Measurements from ENCODE around the gene ACSF3.

ACSF3 gene

GRCh38 chr16:89147085-89147817, 53.6 kb downstream of the ACSF3 start:
- no peak for DNase-seq

- peak; percentile 16 for DNase-seq
Observed at GRCh38 chr16:89149386-89149785, 55.7 kb downstream of the ACSF3 start.

GRCh38 chr16:89150090-89150835, 56.6 kb downstream of the ACSF3 start:
- DNase-seq: no peak

- DNase-seq: no peak
Observed at GRCh38 chr16:89150981-89151380, 57.3 kb downstream of the ACSF3 start.

- no peak for DNase-seq
Observed at GRCh38 chr16:89152831-89153700, 59.4 kb downstream of the ACSF3 start.

GRCh38 chr16:89153848-89154271, 60.2 kb downstream of the ACSF3 start:
- DNase-seq: no peak

GRCh38 chr16:89154390-89155183, 60.9 kb downstream of the ACSF3 start:
- no peak for DNase-seq

- no peak for DNase-seq
Observed at GRCh38 chr16:89155184-89155679, 61.6 kb downstream of the ACSF3 start.

- DNase-seq: no peak
Observed at GRCh38 chr16:89155851-89156739, 62.4 kb downstream of the ACSF3 start.

- DNase-seq: no peak
Observed at GRCh38 chr16:89156740-89157645, 63.3 kb downstream of the ACSF3 start.

- DNase-seq: no peak
Observed at GRCh38 chr16:89157778-89158177, 64.1 kb downstream of the ACSF3 start.

GRCh38 chr16:89159066-89159849, 65.6 kb downstream of the ACSF3 start:
- DNase-seq: no peak

GRCh38 chr16:89159850-89160354, 66.2 kb downstream of the ACSF3 start:
- DNase-seq: no peak

- no peak for DNase-seq
Observed at GRCh38 chr16:89160977-89161701, 67.5 kb downstream of the ACSF3 start.

GRCh38 chr16:89161763-89162713, 68.4 kb downstream of the ACSF3 start:
- DNase-seq: no peak

- DNase-seq: no peak
Observed at GRCh38 chr16:89163297-89163696, 69.6 kb downstream of the ACSF3 start.

- DNase-seq: no peak
Observed at GRCh38 chr16:89164436-89164835, 70.8 kb downstream of the ACSF3 start.
